ENCODE data around the gene SGSM1.

Gene SGSM1

DNA sequence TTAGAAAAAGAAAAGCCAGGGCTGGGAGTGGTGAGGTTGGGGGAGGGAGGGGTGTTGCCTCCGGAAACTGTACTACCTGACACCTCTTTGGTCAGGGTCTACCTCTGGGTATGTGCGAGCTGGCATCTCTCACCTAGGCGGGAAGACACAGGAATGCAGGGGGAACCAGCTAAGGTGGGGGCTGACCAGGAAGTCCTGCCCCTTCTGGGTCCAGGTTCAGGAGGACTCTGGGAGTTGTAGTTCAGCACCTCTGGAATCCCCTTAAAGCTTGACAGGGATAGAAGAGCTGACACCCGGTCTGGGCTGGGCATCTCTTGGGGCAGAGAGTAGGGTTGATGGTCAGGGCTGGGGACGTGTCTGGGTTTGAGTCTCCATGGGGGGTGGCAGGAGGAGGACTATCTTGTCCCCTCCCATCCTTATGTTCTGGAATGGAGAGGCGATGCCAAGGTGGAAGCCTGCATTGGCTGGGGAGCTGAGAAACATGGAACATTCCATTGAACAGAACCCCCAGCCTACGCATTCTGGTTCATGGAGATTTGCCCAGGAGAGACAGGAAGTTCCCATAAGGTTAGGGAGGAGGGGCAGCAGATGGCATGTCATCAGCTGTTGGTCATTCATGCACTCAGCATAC is 144.4 kb downstream of the SGSM1 start:
- DNase-seq (ENCODE audit: low spot score), result no peak

GRCh38 chr22:24951942-24952836 is 146.2 kb downstream of the SGSM1 start, which contains the start of gene KIAA1671:
Gene KIAA1671 (plus strand): TSS chr22:24952716. CDS start chr22:25028000, 75,284 bp downstream.
- peak; percentile 96 for DNase-seq (ENCODE audit: low spot score)

DNA sequence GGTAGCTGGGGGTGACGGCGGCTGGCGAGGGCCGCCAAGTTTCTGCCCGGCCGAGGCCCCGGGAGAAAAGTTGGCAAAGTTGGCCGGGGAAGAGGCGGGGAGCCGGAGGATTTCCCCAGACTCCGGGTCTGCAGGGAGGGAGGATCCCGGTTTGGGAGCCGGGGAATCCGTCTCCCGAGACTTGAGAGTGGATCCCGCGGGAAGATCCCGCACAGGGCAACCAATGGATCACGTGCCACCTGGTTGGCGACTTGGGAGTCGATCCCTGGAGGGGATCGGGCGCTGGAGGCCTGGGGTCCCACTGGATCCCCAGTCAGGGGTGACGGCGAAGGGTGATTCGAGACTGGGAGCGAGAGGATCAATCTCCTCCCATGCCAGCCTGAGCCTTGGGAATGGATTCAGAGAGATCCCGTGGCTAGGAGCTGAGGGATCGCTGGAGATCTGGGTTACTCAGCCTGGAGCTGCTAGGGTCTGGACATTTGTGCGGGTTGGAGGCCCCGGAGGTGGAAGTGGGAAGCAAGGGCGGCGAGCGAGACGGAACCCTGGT is 146.9 kb downstream of the SGSM1 start:
- DNase-seq (ENCODE audit: low spot score), result peak; percentile 86

DNA sequence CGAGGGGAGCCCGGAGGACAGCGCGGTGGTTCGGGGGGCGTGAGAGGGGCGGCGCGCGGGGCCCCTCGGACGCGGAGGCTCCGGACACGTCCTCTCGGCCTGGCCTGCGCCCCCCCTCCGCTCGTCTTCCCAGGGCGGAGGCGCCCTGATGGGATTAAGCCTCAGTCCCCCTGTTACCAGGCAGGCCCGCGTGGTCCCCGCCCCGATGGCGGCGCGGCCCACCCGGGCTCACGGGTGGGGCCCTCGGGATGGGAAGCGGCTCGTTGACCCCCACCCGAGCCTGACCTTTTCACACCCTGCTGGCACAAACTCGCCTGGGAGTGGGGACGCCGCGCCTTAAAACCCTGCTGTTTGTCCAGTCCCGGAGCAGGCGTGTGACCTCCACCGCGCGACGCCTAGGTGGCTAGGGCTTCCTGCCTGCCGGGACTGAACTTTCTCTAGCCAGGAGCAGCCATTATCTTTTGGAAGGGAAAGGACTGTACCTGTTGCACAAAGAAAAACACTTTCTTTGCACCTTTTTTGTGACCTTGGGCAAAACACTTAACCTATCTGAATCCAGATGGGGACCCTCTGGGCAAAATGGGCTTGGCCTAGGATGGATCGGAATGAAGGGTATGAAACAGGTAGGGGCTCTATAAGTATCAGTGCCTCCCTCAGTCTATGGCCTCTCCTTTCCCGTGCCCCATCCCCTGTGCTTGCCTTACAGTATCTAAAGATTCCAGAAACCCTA is 147.5 kb downstream of the SGSM1 start:
- no peak for DNase-seq (ENCODE audit: low spot score)

DNA sequence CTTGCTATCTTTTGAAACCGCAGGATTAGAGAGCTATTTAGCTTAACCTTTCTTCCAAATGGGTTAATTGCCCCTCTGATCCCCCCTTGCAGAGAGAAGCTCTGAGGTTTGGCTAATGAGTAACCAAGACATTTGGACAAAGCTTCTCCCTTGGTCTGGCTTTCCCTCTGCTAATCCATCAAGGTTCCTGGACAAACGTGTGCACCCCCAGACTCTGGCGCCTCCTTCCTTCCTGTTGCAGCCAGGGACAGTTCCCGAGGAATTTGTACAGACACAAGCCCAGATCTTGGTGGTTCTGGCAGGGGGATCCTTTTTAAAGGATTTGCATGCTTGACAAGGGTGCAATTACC is 148.1 kb downstream of the SGSM1 start:
- DNase-seq (ENCODE audit: low spot score), result no peak

DNA sequence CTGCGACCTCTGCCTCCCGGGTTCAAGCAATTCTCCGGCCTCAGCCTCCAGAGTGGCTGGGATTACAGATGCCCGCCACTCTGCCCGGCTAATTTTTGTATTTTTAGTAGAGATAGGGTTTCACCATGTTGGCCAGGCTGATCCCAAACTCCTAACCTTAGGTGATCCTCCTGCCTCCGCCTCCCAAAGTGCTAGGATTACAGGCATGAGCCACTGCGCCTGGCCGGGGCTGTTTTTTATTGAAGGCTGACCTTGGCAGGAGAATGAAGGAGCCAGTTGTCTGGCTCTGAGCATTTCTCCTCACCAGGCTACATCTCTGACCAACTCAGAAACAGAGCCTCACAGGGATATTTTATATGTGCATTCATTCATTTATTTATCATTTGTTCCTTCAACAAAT is 148.8 kb downstream of the SGSM1 start:
- DNase-seq (ENCODE audit: low spot score), result no peak

GRCh38 chr22:24957043-24957442 is 151.0 kb downstream of the SGSM1 start:
- DNase-seq (ENCODE audit: low spot score), result no peak

- no peak for DNase-seq (ENCODE audit: low spot score)
Observed at GRCh38 chr22:24961217-24961844, 155.3 kb downstream of the SGSM1 start.

GRCh38 chr22:24962094-24962493 is 156.1 kb downstream of the SGSM1 start:
- no peak for DNase-seq (ENCODE audit: low spot score)

DNA sequence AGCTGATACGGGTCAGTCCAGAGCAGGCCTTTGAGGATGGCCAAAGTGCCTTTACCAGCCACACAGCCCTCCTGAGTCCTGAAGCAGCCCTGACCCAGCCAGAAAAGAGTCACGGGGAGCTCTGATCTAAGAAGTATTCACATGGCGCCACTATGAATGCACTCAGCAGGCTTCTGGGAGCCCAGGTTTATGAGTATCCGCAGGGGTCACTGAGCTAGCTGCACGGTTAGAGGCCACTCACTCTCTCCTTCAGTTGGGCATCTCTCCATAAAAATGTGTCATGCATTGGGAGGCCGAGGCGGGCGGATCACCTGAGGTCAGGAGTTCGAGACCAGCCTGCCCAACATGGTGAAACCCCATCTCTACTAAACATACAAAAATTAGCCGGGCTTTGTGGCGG is 156.8 kb downstream of the SGSM1 start:
- DNase-seq (ENCODE audit: low spot score), result no peak

DNA sequence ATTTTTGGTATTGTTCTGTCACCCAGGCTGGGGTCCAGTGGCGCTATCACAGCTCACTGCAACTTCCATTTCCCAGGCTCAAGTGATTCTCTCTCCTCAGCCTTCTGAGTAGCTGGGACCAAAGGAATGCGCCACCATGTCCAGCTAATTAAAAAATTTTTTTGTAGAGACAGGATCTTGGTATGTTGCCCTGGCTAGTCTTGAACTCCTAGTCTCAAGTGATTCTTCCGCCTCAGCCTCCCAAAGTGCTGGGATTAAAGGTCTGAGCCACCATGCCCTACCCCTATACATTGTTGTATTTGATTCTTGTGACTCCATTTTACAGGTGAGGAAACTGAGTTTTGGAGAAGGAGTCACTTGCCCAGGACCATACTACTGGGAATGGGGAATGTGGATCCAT is 158.4 kb downstream of the SGSM1 start:
- DNase-seq (ENCODE audit: low spot score), result no peak

DNA sequence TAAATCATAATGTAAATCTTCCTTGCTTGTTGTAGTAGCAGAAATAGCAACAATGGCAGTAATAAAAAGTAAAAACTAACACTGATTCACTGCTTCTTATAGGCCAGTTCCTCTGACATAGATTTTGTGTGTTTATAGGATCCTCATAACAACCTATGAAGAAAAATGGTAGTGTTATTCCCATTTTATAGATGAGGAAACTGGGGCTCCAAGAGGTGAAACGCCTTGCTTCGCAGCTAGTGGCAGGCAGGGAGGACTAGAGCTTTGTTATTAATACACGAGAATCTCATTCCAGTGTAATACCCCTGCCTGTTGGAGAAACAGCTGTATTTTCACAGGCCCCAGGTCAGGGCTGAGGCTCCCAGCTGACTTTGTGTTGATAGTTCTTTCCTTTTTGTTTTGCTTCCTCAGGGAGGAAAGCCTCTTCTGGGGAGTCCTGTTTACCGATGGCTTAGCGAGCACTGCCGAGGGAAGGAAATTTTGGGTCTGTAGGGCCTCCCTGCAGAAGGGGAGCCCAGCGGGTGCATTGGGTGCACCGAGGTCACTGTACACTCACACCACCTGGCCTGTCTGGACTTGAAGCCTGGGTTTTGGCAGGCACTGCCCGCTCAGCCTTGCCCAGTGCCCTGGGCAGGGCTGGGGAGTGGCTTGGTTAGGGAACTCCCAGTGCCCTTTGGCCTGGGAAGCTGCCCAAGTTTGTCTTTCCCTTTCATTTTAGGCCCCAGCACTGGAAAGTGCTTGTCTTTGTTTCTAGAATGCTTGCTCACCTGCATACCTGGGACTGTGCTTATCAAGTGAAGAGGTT is 160.0 kb downstream of the SGSM1 start:
- DNase-seq (ENCODE audit: low spot score), result no peak

- DNase-seq (ENCODE audit: low spot score), result no peak
Observed at GRCh38 chr22:24968066-24968561, 162.1 kb downstream of the SGSM1 start.

- DNase-seq (ENCODE audit: low spot score), result no peak
Observed at GRCh38 chr22:24969560-24970301, 163.7 kb downstream of the SGSM1 start.

- no peak for DNase-seq (ENCODE audit: low spot score)
Observed at GRCh38 chr22:24972369-24972768, 166.4 kb downstream of the SGSM1 start.

GRCh38 chr22:24973872-24974271 is 167.9 kb downstream of the SGSM1 start:
- no peak for DNase-seq (ENCODE audit: low spot score)

DNA sequence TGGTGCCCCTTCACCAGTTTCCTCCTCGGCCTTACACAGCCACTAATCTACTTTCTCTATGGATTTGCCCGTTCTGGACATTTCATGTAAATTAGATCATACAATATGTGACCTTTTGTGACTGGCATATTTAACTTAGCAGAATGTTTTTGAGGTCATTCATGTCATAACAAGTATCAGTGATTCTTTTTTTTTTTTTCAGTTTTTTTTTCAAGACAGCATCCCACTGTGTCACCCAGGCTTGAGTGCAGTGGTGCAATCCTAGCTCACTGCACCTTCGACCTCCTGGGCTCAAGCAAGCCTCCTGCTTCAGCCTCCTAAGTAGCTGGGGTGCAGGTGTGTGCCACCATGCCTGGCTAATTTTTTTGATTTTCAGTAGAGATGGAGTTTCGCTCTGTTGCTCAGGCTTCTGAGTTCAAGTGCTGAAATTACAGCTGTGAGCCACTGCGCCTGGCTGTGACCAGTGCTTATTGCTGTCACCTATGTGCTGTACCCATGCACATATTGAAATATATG is 169.2 kb downstream of the SGSM1 start:
- DNase-seq (ENCODE audit: low spot score), result no peak

GRCh38 chr22:24975813-24976341 is 169.9 kb downstream of the SGSM1 start:
- DNase-seq (ENCODE audit: low spot score), result no peak

DNA sequence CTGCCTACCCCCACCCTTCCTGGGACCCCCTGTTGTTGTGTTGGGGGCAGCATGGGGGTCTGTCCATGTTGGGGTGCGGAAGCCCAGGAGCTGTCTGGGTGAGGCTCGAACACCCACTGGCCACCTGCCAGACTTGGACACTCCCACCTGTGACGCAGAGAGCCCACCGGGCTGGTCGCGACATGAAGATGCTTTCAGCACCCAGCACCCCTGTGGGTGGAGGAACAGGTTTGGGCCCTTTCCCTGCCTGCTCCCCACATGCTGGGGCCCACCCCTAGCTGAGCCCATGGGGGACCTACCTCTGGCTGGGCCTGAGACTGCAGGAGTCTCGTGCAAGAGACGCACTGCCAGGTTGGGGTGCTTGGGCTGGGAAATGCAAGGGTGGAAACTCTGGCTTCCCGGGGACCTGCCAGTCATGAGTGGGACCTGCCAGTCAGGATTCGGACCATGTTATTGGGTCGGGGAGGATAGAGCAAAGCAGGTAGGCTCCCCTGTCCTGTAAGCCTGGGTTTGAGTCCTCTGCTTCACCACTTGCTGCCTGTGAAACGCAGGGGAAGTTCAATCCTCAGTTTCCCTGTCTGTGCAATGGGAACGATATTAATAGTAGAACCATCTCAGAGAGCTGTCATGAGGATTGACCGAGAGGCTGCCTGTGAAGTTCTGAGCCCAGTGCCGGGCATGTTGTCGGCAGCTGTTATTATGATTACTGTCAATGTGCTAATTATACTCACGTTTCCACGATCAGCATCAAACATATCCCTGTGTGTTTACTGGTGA is 170.6 kb downstream of the SGSM1 start:
- no peak for DNase-seq (ENCODE audit: low spot score)
